Stimulated activated CD8-positive, alpha-beta memory T cell treated with anti-CD3 and anti-CD28 coated beads, Interleukin-15, amount 100 ng/mL, for 1 hour (primary cell): ENCODE results near the gene APOBEC3B.
"Not testable (repeated sequence)": the region's sequence is repeated elsewhere in the genome, so short reads cannot be mapped to it uniquely, and the experiment has no call there.

Experiments
- DNase-seq: peaks from one replicate; pipeline ENCODE4 v3.0.0-alpha.2; 2020; ENCODE audit warnings: low read depth

APOBEC3B gene

GRCh38 chr22:38967451-38968450 lies 14.4 kb upstream of the APOBEC3B start:
- DNase-seq, result no peak

- no peak for DNase-seq
Observed at GRCh38 chr22:38968801-38969200, 13.3 kb upstream of the APOBEC3B start.

- no peak for DNase-seq
Observed at GRCh38 chr22:38970551-38970950, 11.6 kb upstream of the APOBEC3B start.

- DNase-seq, result no peak
Observed at GRCh38 chr22:38971202-38971601, 10.9 kb upstream of the APOBEC3B start.

GRCh38 chr22:38971791-38972190 lies 10.4 kb upstream of the APOBEC3B start:
- no peak for DNase-seq

- DNase-seq, result no peak
Observed at GRCh38 chr22:38972558-38972957, 9.6 kb upstream of the APOBEC3B start.

GRCh38 chr22:38973289-38974169 lies 8.6 kb upstream of the APOBEC3B start:
- peak; percentile 33 for DNase-seq

GRCh38 chr22:38974170-38974825 lies 7.8 kb upstream of the APOBEC3B start:
- DNase-seq, result no peak

- DNase-seq, result no peak
Observed at GRCh38 chr22:38974826-38975175, 7.3 kb upstream of the APOBEC3B start.

GRCh38 chr22:38977289-38977688 lies 4.9 kb upstream of the APOBEC3B start:
- DNase-seq, result not testable (repeated sequence)

GRCh38 chr22:38980587-38980986 lies 1.6 kb upstream of the APOBEC3B start:
- DNase-seq, result not testable (repeated sequence)

- no peak for DNase-seq
Observed at GRCh38 chr22:38981005-38981991, 849 bp upstream of the APOBEC3B start.

GRCh38 chr22:38984224-38984623 lies 2.1 kb downstream of the APOBEC3B start:
- no peak for DNase-seq

- DNase-seq, result peak; percentile 62
Observed at GRCh38 chr22:38984784-38985757, 2.9 kb downstream of the APOBEC3B start.

GRCh38 chr22:38986629-38987028 lies 4.5 kb downstream of the APOBEC3B start:
- DNase-seq, result no peak

GRCh38 chr22:38987171-38987895 lies 5.2 kb downstream of the APOBEC3B start:
- no peak for DNase-seq

- DNase-seq, result no peak
Observed at GRCh38 chr22:38989466-38989865, 7.3 kb downstream of the APOBEC3B start.

- not testable (repeated sequence) for DNase-seq
Observed at GRCh38 chr22:38992871-38993371, 10.8 kb downstream of the APOBEC3B start.

- no peak for DNase-seq
Observed at GRCh38 chr22:38996105-38996504, 14.0 kb downstream of the APOBEC3B start.
